ENCODE measurements around the gene CC2D2B.

- TF ChIP-seq POLR2A (IDR thresholded peaks at IDR 0.05; ENCODE audit: low read length) (no peak), GATA1 (IDR thresholded peaks at IDR 0.05; ENCODE audit: low read depth, low read length) (no peak)
Observed at GRCh38 chr10:96013956-96014355, 106.2 kb downstream of the CC2D2B start.
